IgD-negative memory B cell (primary cell): ENCODE measurements around the gene UROC1. TPM values are rescaled to one million over a fixed set of nuclear protein-coding genes. Genes with fewer than 3 reads are reported as not detected.

Experiments
- H3K27ac Mint-ChIP-seq, 3 donors: one replicate each; pipeline ENCODE4 v1.8.0; 2020 to 2022; ENCODE audit warnings: mild to moderate bottlenecking in 3 of 3, mixed read lengths in 3 of 3, moderate library complexity in 1 of 3
- H3K27me3 Mint-ChIP-seq: one replicate; pipeline ENCODE4 v1.8.0; 2021; ENCODE audit warnings: mixed read lengths
- H3K36me3 Mint-ChIP-seq: one replicate; pipeline ENCODE4 v1.8.0; 2020; ENCODE audit warnings: mild to moderate bottlenecking, mixed read lengths
- H3K4me1 Mint-ChIP-seq, 3 donors: one replicate each; pipeline ENCODE4 v1.8.0; 2020 to 2022; ENCODE audit warnings: mixed read lengths in 3 of 3, mild to moderate bottlenecking in 1 of 3
- H3K4me3 Mint-ChIP-seq, 4 donors: one replicate each; pipeline ENCODE4 v1.8.0; 2020 to 2022; ENCODE audit warnings: mild to moderate bottlenecking in 4 of 4, mixed read lengths in 4 of 4, moderate library complexity in 3 of 4
- H3K9me3 Mint-ChIP-seq, 3 donors: one replicate each; pipeline ENCODE4 v1.8.0; 2020 to 2021; ENCODE audit warnings: mixed read lengths in 3 of 3, mild to moderate bottlenecking in 1 of 3
- polyA plus RNA-seq: library from polyadenylated mRNA; unstranded; fragments of 300-500 nt; fragmentation: Illumina TruSeq; gene quantifications from one replicate; pipeline ENCODE4 v1.2.3, GENCODE V29; 2021

UROC1 gene
- polyA plus RNA-seq, 1 donor from 2014 or later: not detected

DNA sequence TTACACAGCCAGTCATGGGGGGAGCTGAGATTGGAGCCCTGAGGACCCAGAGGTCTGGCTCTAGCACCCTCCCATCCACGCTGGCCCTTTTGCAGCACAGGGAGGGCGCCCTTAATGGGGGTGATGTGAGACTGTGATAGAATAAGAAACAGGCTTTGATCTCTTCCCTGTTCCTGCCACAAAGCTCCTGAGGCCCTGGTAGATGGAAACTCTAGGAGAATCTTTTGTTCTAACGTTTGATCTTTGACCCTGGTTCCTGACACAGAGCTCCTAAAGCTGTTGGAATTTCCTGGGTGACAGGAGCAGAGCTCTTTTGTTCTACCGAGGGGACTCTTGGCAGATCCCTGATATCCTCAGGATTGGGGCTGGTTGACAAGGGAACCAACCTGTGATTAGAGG is 1.2 kb upstream of the UROC1 start:
- Mint-ChIP-seq H3K4me1 (no peaks in the 10 kb centered on the region), H3K27ac (no peak overlapping the region), H3K4me3 (no peak overlapping the region), H3K27me3 (peaks cover 6% of the 10 kb centered on the region), H3K9me3 (no peaks in the 10 kb centered on the region), H3K36me3 (no peaks in the 10 kb centered on the region)

GRCh38 chr3:126517986-126518778 is 609 bp upstream of the UROC1 start:
- Mint-ChIP-seq H3K9me3 (no peaks in the 10 kb centered on the region), H3K27ac (no peak overlapping the region), H3K4me1 (no peaks in the 10 kb centered on the region), H3K4me3 (no peak overlapping the region), H3K36me3 (no peaks in the 10 kb centered on the region), H3K27me3 (peaks cover 3% of the 10 kb centered on the region)

GRCh38 chr3:126516936-126517290 is 660 bp downstream of the UROC1 start:
- Mint-ChIP-seq H3K27me3 (peaks cover under 1% of the 10 kb centered on the region), H3K9me3 (no peaks in the 10 kb centered on the region), H3K4me1 (no peaks in the 10 kb centered on the region), H3K36me3 (no peaks in the 10 kb centered on the region), H3K4me3 (no peak overlapping the region), H3K27ac (no peak overlapping the region)

GRCh38 chr3:126516152-126516935 is 1.2 kb downstream of the UROC1 start:
- no peak overlapping the region for H3K4me3 Mint-ChIP-seq
- H3K27me3 Mint-ChIP-seq: no peaks in the 10 kb centered on the region
- no peaks in the 10 kb centered on the region for H3K36me3 Mint-ChIP-seq
- no peak overlapping the region for H3K27ac Mint-ChIP-seq
- no peaks in the 10 kb centered on the region for H3K4me1 Mint-ChIP-seq
- H3K9me3 Mint-ChIP-seq: no peaks in the 10 kb centered on the region

GRCh38 chr3:126515066-126515706 is 2.4 kb downstream of the UROC1 start:
- no peaks in the 10 kb centered on the region for H3K9me3 Mint-ChIP-seq
- no peaks in the 10 kb centered on the region for H3K27me3 Mint-ChIP-seq
- no peak overlapping the region for H3K27ac Mint-ChIP-seq
- no peak overlapping the region for H3K4me3 Mint-ChIP-seq
- no peaks in the 10 kb centered on the region for H3K36me3 Mint-ChIP-seq
- no peaks in the 10 kb centered on the region for H3K4me1 Mint-ChIP-seq

- H3K36me3 Mint-ChIP-seq: no peaks in the 10 kb centered on the region
- no peak overlapping the region for H3K27ac Mint-ChIP-seq
- H3K27me3 Mint-ChIP-seq: no peaks in the 10 kb centered on the region
- H3K9me3 Mint-ChIP-seq: no peaks in the 10 kb centered on the region
- H3K4me1 Mint-ChIP-seq: no peaks in the 10 kb centered on the region
- no peak overlapping the region for H3K4me3 Mint-ChIP-seq
Observed at GRCh38 chr3:126514161-126514560, 3.4 kb downstream of the UROC1 start.

DNA sequence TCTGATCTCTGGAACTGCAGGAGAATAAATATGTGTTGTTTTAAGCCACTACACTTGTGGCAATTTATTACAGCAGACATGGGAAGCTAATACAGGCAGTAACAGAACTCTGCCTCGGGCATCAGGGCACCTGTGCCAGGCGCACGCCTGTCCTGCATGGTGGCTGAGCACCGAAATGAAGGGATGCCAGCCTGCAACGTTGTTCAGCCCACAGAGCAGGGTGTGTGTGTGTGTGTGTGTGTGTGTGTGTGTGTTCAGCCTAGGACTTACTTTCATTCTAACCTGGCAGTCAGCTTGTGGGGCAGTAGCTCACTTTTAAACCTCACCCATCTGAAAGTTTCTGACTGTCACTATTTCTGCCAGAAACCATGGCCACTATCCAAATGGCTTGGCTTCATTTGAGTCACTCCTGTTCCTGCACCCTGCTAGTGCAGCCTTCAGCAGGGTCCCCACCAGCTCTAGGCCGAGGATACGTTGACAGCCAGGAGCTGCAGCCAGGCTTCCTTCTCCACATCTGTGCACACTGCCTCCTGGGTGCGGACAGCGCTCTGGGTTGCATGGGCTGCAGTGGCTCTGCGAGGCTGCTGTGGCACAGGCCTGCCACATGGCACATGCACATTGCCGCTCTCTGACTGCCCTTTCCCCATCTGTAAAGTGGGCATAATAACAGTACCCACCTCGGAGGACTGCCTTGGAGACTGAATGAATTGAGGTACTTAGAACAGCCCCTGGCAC is 4.5 kb downstream of the UROC1 start:
- Mint-ChIP-seq H3K4me3 (no peak overlapping the region), H3K9me3 (no peaks in the 10 kb centered on the region), H3K4me1 (no peaks in the 10 kb centered on the region), H3K27ac (no peak overlapping the region), H3K27me3 (no peaks in the 10 kb centered on the region), H3K36me3 (no peaks in the 10 kb centered on the region)

DNA sequence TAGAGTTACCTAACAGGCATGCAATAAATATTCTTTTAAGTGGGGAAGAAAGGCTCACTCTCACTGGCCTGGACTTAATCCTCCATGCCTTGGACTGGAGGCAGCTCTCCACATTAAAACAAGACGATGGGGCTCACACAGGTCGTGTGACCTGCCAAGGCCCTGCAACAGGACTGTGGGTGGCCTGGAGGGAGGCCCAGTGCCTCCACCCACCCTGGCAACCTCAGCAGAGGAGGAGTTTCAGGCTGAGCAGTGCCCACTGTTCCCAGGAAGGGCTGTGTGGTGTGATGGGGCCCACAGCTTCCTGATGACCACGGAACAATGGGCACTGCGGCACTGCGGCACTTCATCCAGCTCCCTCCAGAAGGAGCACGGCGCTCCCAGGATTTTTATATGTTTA is 5.5 kb downstream of the UROC1 start:
- Mint-ChIP-seq H3K9me3 (no peaks in the 10 kb centered on the region), H3K4me3 (no peak overlapping the region), H3K27me3 (no peaks in the 10 kb centered on the region), H3K36me3 (no peaks in the 10 kb centered on the region), H3K4me1 (no peaks in the 10 kb centered on the region), H3K27ac (no peak overlapping the region)

DNA sequence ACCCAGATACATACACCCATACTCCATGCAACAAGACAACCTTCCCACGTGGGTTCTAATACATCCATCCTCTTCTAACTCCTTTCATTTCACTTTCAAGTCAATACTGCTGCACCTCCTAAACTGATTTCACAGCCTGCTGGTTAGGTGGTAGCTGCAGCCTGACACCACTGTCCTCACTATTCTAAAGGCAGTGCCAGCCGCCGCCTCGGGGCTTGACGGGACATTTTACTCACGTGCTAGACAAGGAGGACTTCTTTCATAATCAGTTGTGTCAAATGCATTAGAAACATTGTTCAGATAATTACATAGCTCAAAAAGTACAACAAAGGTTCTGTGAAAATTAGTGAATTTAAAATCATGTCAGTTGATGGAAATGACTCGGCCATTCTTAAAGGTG is 6.3 kb downstream of the UROC1 start:
- H3K9me3 Mint-ChIP-seq: no peaks in the 10 kb centered on the region
- no peak overlapping the region for H3K4me3 Mint-ChIP-seq
- H3K27ac Mint-ChIP-seq: no peak overlapping the region
- no peaks in the 10 kb centered on the region for H3K4me1 Mint-ChIP-seq
- H3K27me3 Mint-ChIP-seq: peaks cover under 1% of the 10 kb centered on the region
- no peaks in the 10 kb centered on the region for H3K36me3 Mint-ChIP-seq

GRCh38 chr3:126510308-126510910 is 7.2 kb downstream of the UROC1 start:
- no peaks in the 10 kb centered on the region for H3K4me1 Mint-ChIP-seq
- no peak overlapping the region for H3K4me3 Mint-ChIP-seq
- H3K27ac Mint-ChIP-seq: no peak overlapping the region
- peaks cover 3% of the 10 kb centered on the region for H3K27me3 Mint-ChIP-seq
- H3K9me3 Mint-ChIP-seq: no peaks in the 10 kb centered on the region
- H3K36me3 Mint-ChIP-seq: no peaks in the 10 kb centered on the region

GRCh38 chr3:126509597-126510307 is 7.8 kb downstream of the UROC1 start:
- Mint-ChIP-seq H3K36me3 (no peaks in the 10 kb centered on the region), H3K4me3 (no peak overlapping the region), H3K9me3 (no peaks in the 10 kb centered on the region), H3K4me1 (no peaks in the 10 kb centered on the region), H3K27ac (peak overlapping the region in 1 of 3 donors; percentile 50), H3K27me3 (peaks cover 8% of the 10 kb centered on the region)

DNA sequence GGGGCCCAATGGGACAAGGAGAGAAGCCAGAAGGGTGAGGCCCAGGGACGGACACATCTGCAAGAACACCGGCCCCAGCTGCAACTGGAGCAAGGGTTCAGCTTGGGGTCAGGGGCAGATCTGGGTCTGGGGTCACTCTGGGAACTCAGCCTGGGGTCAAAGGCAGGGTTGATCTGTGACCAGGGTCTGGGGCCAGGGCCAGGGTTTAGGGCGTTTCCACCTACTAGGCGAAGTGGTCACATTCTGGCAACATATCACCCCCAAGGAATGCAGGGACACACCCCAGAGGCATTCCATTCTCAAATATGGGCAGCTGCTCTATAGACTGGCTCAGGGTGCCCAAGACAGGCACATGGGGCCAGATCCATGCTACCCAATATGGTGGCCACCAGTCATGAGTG is 9.0 kb downstream of the UROC1 start:
- Mint-ChIP-seq H3K36me3 (no peaks in the 10 kb centered on the region), H3K4me3 (no peak overlapping the region), H3K27me3 (peaks cover 11% of the 10 kb centered on the region), H3K27ac (no peak overlapping the region), H3K4me1 (no peaks in the 10 kb centered on the region), H3K9me3 (peaks cover 0 to 1% (median 0%) of the 10 kb centered on the region in 3 donors)

GRCh38 chr3:126507886-126508285 is 9.7 kb downstream of the UROC1 start:
- H3K4me3 Mint-ChIP-seq: no peak overlapping the region
- H3K9me3 Mint-ChIP-seq: peaks cover 0 to 1% (median 0%) of the 10 kb centered on the region in 3 donors
- no peaks in the 10 kb centered on the region for H3K4me1 Mint-ChIP-seq
- H3K27ac Mint-ChIP-seq: no peak overlapping the region
- H3K36me3 Mint-ChIP-seq: no peaks in the 10 kb centered on the region
- H3K27me3 Mint-ChIP-seq: peaks cover 11% of the 10 kb centered on the region

- Mint-ChIP-seq H3K4me1 (peaks cover 0 to 2% (median 0%) of the 10 kb centered on the region in 3 donors), H3K36me3 (no peaks in the 10 kb centered on the region), H3K4me3 (no peak overlapping the region), H3K9me3 (peaks cover 0 to 1% (median 0%) of the 10 kb centered on the region in 3 donors), H3K27ac (no peak overlapping the region), H3K27me3 (peaks cover 11% of the 10 kb centered on the region)
Observed at GRCh38 chr3:126503701-126504100, 13.9 kb downstream of the UROC1 start.
